C4-2B (cell line): ENCODE data around the gene CCDC28B.
A peak's percentile ranks its signal among the peaks of the same experiment; 100 is the strongest.

Experiments
- H3K27ac ChIP-seq: fragments of 450-650 bp; 2 replicates; pipeline ENCODE4 v1.5.1; 2017
- ZFX ChIP-seq: fragments of 450-650 bp; IDR thresholded peaks from 2 replicates; pipeline ENCODE4 v1.6.1; 2017
- TF ChIP-seq, protein P1 (sequence below): fragments of 450-650 bp; conservative IDR thresholded peaks from 2 replicates; pipeline ENCODE4 v1.5.1; 2017; ENCODE audit warnings: mild to moderate bottlenecking

CCDC28B gene

GRCh38 chr1:32208891-32209328 is 8.5 kb downstream of the CCDC28B start, which contains the start of gene DCDC2B:
TSS of gene DCDC2B (plus strand) at chr1:32209089. CDS start at chr1:32209094, 5 bp downstream.
- H3K27ac ChIP-seq: no peak within 1 kb of the TSS
- TF ChIP-seq, protein P1, sequence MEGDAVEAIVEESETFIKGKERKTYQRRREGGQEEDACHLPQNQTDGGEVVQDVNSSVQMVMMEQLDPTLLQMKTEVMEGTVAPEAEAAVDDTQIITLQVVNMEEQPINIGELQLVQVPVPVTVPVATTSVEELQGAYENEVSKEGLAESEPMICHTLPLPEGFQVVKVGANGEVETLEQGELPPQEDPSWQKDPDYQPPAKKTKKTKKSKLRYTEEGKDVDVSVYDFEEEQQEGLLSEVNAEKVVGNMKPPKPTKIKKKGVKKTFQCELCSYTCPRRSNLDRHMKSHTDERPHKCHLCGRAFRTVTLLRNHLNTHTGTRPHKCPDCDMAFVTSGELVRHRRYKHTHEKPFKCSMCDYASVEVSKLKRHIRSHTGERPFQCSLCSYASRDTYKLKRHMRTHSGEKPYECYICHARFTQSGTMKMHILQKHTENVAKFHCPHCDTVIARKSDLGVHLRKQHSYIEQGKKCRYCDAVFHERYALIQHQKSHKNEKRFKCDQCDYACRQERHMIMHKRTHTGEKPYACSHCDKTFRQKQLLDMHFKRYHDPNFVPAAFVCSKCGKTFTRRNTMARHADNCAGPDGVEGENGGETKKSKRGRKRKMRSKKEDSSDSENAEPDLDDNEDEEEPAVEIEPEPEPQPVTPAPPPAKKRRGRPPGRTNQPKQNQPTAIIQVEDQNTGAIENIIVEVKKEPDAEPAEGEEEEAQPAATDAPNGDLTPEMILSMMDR: no peak
- no peak for TF ChIP-seq ZFX

GRCh38 chr1:32215629-32216480 is 15.5 kb downstream of the CCDC28B start:
- TF ChIP-seq, protein P1: peak; percentile 91
- no peak for TF ChIP-seq ZFX
- H3K27ac ChIP-seq: no peak overlapping the region

- no peak for TF ChIP-seq ZFX
- TF ChIP-seq, protein P1: no peak
- H3K27ac ChIP-seq: no peak overlapping the region
Observed at GRCh38 chr1:32216566-32216965, 16.2 kb downstream of the CCDC28B start.

DNA sequence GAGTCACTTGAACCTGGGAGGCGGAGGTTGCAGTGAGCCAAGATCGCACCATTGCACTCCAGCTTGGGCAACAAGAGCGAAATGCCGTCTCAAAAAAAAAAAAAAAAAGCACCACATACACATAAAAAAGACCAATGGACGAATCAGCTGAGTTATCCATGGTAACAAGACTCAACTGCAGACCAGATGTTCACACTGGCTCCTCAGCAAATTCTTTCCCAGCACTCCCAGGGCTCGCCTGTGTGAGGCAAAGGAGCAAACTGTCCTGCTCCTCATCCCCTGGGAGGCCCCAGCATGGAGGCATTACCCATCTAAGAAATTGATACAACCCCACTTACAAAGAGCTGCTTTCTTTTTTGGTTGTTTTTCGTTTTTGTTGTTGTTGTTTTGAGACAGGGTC is 18.6 kb downstream of the CCDC28B start:
- H3K27ac ChIP-seq: no peak overlapping the region
- TF ChIP-seq, protein P1: no peak
- TF ChIP-seq ZFX: no peak

GRCh38 chr1:32220746-32221580 is 20.6 kb downstream of the CCDC28B start:
- TF ChIP-seq, protein P1: no peak
- no peak for TF ChIP-seq ZFX
- H3K27ac ChIP-seq: peak overlapping the region; percentile 88; the same call in 1 of the 2 replicates

DNA sequence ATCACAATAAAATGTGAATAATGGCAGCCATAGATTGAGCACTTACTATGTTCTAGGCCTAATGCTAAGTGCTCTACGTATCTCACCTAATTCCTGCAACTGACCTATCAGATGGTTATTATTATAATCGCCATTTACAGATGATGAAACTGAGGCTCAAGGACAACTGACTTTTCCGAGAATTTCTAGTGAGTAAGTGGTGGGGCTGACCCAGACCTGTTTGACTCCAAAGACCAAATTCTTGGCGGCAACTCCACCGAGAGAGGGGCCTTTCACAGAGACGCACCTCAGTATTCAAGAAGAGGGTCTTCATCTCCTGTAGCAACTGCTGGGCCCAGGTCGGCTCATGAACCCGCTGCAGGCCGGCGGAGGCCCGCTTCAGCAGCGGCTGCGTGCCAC is 21.2 kb downstream of the CCDC28B start:
- H3K27ac ChIP-seq: peak overlapping the region; percentile 88
- TF ChIP-seq, protein P1: no peak
- TF ChIP-seq ZFX: no peak
